Measurements from ENCODE around the gene KCTD8.

DNA sequence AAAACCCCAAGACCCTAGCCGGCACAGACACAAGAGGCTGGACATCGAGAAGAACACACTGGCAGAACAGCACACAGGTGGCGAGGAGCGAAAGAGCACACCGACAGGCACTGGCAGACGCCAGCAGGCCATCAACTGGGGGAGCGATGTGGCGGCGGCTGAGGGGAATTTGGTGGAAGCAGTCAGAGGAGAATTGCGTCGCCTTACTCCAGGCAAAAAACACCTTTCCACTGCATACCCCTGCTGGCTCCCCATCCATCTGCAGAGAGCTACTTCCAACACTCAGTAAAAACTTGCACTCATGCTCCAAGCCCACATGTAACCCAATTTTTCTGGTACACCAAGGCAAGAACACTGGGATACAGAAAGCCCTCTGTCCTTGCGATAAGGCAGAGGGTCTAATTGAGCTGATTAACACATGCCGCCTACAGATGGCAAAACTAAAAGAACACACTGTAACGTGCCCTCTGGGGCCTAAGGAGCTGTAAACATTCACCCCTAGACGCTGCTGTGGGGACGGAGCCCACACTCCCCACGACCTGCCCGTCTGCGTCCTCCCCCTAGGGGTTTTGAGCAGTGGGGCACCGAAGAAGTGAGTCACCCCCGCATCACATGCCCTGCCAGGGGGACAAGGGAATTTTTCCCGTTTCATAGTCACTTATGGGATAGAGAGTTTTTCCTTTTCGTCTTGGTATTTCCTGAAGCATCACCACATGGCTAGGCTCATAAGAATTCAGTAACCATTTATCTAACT lies 262.3 kb downstream of the KCTD8 start:
- TF ChIP-seq, protein P1, sequence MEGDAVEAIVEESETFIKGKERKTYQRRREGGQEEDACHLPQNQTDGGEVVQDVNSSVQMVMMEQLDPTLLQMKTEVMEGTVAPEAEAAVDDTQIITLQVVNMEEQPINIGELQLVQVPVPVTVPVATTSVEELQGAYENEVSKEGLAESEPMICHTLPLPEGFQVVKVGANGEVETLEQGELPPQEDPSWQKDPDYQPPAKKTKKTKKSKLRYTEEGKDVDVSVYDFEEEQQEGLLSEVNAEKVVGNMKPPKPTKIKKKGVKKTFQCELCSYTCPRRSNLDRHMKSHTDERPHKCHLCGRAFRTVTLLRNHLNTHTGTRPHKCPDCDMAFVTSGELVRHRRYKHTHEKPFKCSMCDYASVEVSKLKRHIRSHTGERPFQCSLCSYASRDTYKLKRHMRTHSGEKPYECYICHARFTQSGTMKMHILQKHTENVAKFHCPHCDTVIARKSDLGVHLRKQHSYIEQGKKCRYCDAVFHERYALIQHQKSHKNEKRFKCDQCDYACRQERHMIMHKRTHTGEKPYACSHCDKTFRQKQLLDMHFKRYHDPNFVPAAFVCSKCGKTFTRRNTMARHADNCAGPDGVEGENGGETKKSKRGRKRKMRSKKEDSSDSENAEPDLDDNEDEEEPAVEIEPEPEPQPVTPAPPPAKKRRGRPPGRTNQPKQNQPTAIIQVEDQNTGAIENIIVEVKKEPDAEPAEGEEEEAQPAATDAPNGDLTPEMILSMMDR (IDR thresholded peaks at IDR 0.05) = no peak
- TF ChIP-seq POLR2AphosphoS5 (IDR thresholded peaks at IDR 0.05) (no peak), POLR2A (IDR thresholded peaks at IDR 0.05) (no peak), EP300 (IDR thresholded peaks at IDR 0.05; ENCODE audit: low read depth) (no peak)

Data from transverse colon (tissue), 4 donors.